Activated CD4-positive, alpha-beta T cell treated with anti-CD3 and anti-CD28 coated beads, Interleukin-2, amount 50 U/mL, for 16 hours (primary cell): ENCODE results near the gene YIPF3.
A peak's percentile ranks its signal among the peaks of the same experiment; 100 is the strongest.
"Not testable (repeated sequence)": the region's sequence is repeated elsewhere in the genome, so short reads cannot be mapped to it uniquely, and the experiment has no call there.

Experiments
- DNase-seq: peaks from one replicate; pipeline ENCODE4 v3.0.0-alpha.2; 2020

The YIPF3 gene

GRCh38 chr6:43516697-43517504, at the start of gene YIPF3, which contains the start of gene POLR1C:
Gene YIPF3, minus strand, starts transcription at chr6:43516926. Its CDS starts 119 bp downstream, at chr6:43516807.
Gene POLR1C, plus strand, starts transcription at chr6:43517089. Its CDS starts 21 bp downstream, at chr6:43517110.
- peak; percentile 99 for DNase-seq

GRCh38 chr6:43559328-43559727, 42.6 kb upstream of the YIPF3 start:
- DNase-seq: no peak

GRCh38 chr6:43557620-43558019, 40.9 kb upstream of the YIPF3 start:
- DNase-seq: not testable (repeated sequence)

- DNase-seq: no peak
These were observed 30.5 kb upstream of the YIPF3 start for GRCh38 chr6:43547222-43547621.

- DNase-seq: no peak
These were observed 27.7 kb upstream of the YIPF3 start for GRCh38 chr6:43544461-43544860.

- no peak for DNase-seq
These were observed 25.2 kb upstream of the YIPF3 start for GRCh38 chr6:43541774-43542471.

GRCh38 chr6:43540507-43540906, 23.8 kb upstream of the YIPF3 start:
- no peak for DNase-seq

GRCh38 chr6:43539409-43539808, 22.7 kb upstream of the YIPF3 start:
- not testable (repeated sequence) for DNase-seq

- not testable (repeated sequence) for DNase-seq
These were observed 22.3 kb upstream of the YIPF3 start for GRCh38 chr6:43538986-43539385.

GRCh38 chr6:43532201-43532600, 15.5 kb upstream of the YIPF3 start:
- no peak for DNase-seq

GRCh38 chr6:43524483-43524961, 7.8 kb upstream of the YIPF3 start:
- no peak for DNase-seq

GRCh38 chr6:43523284-43523683, 6.6 kb upstream of the YIPF3 start:
- no peak for DNase-seq

GRCh38 chr6:43522547-43523261, 6.0 kb upstream of the YIPF3 start:
- DNase-seq: no peak

GRCh38 chr6:43521836-43522235, 5.1 kb upstream of the YIPF3 start:
- DNase-seq: no peak

GRCh38 chr6:43520097-43520496, 3.4 kb upstream of the YIPF3 start:
- DNase-seq: no peak

- DNase-seq: peak; percentile 20
These were observed 1.0 kb upstream of the YIPF3 start for GRCh38 chr6:43517505-43518357.

GRCh38 chr6:43516367-43516696, 394 bp downstream of the YIPF3 start:
- DNase-seq: no peak

- DNase-seq: no peak
These were observed 918 bp downstream of the YIPF3 start for GRCh38 chr6:43515808-43516207.

- DNase-seq: no peak
These were observed 4.8 kb downstream of the YIPF3 start for GRCh38 chr6:43511824-43512415.

- no peak for DNase-seq
These were observed 5.9 kb downstream of the YIPF3 start for GRCh38 chr6:43510827-43511163.

- peak; percentile 79 for DNase-seq
These were observed 6.5 kb downstream of the YIPF3 start, which contains the start of gene LRRC73 for GRCh38 chr6:43509984-43510826. Gene LRRC73, minus strand, starts transcription at chr6:43510346. Its CDS starts 561 bp downstream, at chr6:43509785.
